NOMO-1 treated with DMSO at 0.1 percent for 48 hours (cell line): ENCODE measurements around the gene RFNG.
A peak's percentile ranks its signal among the peaks of the same experiment; 100 is the strongest.

ENCODE experiments used
- DNase-seq: peaks from one replicate; lab custom pipeline; 2025; ENCODE audit not compliant: unreplicated experiment; lab: John Stamatoyannopoulos, UW

RFNG gene

DNA sequence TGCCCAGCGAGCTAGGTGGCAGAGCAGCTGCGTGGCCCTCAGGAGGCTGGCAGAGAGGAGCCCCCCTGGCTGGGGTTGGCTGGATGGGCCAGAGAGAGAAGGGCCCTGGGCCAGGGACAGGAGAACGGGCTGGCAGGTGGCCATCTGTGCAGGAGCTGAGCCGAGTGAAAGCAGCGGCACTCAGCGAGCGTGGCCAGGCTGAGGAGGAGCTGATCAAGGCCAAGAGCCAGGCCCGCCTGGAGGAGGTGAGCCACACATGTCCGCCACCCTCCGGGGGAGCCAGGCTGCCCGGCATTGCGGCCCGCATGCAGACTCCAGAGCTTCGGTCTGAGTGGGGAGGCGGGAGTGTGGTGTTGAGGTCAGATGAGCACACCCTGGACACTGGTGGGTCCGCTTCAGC is 22.2 kb downstream of the RFNG start:
- no peak for DNase-seq

DNA sequence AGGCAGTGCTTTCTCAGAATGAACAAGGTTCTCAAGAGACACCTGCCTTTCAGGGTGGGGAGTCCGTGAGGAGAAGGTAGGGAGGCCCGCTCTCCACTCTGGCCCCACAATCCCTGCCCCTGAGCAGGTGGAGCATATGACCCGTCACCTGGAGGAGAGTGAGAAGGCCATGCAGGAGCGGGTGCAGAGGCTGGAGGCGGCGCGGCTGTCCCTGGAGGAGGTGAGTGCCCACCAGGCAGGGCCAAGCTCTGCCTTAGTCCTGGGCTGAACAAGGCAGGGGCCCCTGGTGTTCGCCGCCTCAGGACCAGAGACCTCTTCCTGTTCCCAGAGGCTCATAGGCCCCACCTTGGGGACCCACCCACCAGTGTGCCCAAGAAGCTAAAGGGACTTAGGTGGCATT is 22.6 kb downstream of the RFNG start:
- no peak for DNase-seq

DNA sequence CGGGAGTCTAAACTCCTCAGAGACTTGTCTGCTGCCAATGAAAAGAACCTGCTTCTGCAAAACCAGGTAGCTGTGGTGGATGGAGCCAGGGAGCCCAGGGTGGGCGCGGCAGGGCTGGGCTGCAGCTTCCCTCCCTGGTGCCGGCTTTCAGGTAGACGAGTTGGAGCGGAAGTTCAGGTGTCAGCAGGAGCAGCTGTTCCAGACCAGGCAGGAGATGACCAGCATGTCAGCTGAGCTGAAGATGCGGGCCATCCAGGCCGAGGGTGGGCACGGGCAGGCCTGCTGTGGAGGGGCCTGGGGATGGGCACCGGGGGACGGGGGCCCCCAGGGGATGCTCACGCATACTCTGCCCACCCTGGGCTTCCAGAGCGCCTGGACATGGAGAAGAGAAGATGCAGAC is 23.4 kb downstream of the RFNG start:
- no peak for DNase-seq

DNA sequence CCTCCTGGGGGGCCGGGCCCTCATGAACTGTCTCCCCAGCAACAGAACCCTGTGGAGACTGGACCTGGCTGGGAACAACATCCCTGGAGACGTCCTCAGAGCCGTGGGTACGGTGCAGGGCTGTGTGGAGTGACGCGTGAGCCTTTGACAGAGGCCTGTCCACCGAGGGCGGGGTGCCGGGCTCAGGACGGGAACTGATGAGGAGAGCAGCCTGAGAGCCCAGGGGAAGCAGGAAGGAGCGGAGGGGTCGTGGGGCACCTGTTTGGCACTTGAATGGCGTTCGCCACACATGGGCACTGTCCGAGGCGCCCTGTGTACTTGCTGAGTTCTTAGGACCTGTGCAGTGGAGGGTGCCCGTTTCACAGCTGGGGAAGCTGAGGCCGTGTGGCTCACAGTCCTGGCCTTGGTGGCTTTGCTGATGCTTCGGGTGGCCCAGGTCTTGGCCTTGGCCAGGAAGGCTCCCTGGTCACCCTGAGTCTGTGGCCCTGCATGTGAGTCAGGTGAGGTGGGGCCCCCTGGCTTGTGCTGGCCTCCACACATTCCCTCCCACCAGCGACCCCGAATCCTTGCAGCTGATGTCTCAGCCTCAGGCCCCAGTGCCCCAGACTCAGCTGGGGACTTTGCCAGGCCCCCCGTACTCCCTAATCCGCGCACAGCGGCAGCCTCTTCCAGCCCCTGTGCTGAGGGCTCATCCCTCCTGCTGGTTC is 26.1 kb downstream of the RFNG start:
- no peak for DNase-seq

DNA sequence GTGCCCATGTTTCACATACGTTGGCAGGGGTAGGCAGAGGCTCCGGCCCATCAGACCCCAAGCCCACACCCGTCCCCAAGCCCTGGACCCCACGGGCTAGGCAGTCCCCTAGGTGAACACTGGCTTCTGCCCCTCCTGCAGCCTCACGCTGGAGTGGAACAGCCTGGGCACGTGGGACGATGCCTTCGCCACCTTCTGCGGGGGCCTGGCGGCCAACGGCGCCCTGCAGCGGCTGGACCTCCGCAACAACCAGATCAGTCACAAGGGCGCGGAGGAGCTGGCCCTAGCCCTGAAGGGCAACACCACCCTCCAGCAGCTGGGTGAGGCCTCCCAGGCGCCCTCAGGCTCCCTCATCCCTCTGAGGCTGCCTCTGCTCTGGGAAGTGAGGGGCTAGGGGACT is 26.8 kb downstream of the RFNG start:
- no peak for DNase-seq

DNA sequence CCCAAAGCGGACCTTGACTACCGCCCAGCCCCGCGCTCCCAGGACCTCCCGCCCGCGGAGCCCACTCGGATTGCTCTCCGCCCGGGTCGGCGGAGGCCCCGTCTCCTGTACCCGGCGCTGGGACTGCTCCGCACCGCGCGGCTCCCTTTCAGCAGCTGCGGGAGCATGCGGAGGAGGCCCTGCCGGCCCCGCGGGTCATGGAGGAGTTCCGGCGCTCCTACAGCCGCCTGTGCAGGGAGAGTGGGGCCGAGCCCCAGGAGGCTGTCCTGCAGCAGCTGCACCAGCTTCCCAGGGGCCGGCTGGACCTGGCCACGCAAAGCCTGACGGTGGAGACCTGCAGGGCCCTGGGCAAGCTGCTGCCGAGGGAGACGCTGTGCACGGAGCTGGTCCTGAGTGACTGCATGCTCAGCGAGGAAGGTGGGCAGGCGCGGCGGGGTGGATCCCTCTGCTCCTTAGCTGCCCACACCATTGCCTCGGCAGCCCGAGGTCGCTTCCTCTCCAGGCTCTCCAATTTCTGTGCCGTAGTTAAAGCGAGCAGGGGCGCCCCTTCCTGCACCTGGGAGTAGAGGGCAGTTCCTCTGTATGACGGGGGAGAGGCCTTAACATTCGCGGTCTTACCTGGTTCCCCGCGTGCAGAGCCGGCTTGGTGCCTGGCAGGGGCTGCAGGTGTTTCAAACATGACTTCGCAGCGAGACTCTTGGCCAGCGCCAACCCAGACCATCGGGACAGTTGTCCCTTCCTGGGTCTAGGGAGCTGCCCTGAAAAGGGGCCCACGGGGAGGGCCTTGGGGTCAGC is 28.0 kb downstream of the RFNG start:
- peak; percentile 28 for DNase-seq

DNA sequence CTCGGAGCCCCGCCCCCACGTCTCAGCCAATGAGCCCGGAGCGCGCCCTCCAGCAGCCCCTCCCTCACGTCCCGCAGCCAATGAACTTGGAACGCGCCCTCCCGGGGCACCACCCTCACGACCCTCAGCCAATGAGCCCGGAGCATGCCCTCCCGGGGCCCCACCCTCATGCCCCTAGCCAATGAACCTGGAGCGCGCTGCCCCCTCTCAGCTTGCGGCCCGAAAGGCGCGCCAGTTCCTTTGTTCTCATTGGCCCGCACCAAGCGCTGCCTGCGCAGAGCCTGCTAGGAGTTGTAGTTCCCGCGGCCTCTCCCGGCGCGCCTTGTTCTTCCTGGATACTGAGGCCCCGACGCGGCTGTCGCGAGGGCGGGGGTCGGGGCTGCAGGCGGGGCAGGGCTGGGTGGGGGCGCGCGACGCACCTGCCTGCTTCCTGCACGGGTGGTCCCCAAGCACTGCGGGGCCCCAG is 28.6 kb downstream of the RFNG start, which contains the start of gene LRRC45:
Gene LRRC45, plus strand, starts transcription at position 325 of the 466 bp plus-strand sequence. CDS start 339 bp downstream, outside the sequence.
- DNase-seq = peak; percentile 99

DNA sequence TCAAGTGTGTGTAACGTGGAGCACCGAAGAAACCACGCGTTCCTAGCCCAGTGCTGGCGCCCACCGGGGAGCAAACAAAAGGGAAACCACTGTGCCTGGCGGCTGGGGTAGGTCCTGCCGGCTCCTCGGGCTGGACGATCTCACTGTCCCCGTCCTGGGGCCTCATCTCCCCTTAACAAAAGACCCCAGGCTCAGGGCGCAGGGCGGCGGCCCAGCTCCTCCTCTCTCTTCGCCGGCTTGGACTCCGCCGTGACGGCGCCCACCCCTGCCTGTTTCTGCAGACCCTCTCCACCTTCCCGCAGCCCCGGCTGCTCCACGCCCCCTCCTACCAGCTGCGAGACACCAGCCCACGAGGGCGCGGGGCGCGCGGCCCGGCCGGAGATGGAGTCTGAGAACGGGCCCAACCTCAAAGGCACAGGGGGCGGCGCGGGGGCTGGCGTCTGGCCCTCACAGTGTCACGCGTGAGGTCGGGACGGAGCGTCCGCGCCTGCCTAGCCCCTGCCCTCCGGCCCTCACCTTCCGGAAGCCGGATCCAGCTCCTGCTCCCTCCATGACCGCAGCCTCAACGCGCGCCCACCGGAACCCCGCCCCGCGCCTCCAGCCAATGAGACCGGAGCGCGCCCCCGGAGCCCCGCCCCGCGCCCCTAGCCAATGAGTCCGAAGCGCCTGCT is 29.2 kb downstream of the RFNG start, which contains the start of gene CENPX:
Gene CENPX, minus strand, starts transcription at position 569 of the 671 bp plus-strand sequence. Its CDS starts 17 bp downstream, at position 552.
- DNase-seq = no peak

DNA sequence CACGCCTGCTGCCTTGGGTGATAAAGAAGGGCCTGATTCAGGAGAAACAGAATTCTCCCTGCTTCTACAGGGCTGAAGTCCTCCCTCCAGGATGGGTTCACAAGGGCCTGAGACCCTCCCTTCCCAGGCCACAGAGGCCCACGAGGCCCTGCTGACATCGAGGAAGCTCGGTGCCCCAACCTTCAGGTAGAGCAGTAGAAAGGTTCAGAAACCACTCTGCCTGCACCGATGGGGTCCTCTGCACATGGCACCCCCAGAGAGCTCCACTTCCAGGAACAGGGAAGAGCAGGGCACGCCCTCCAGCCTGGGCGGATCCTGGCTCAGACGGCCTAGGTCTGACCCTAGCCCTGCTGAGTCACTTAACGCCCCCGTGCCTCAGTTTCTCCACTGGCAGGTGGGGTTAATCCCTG is 29.7 kb downstream of the RFNG start:
- no peak for DNase-seq

DNA sequence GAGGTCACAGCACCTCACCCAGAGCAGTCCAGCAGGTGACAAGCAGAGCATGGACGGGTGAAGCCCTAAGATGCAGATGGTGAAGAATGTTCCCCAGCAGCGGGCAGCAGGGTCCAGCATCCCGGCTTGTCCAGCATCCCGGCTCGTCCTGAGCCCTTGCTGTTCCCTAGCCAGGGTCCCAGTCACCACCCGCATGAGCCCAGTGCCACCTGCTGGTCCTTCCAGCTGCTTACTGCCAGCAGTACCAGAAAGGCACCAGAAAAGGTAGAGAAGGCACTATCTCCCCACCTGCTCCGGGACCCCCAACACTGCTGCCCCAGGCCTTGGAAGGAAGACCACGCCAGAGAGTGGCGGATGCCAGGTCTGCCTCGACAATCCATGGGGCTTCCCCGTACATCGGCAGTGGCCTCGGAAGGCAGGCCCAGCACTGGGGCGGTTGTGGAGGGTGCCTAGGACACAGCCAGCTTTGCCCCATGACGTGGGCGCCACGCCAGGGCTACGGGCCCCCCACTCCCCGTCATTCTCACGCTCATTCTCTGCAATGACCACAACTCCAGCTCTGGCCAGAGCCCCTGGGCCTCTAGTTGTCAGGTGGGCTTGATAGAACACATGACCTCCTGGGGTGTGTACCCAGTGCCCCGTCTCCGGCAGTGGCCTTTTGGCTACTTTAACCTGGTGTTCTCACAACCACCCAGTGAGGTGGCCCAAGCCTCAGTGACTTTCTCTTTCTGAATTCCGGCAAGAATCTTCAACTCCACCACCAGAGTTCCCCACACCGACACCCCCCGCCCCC is 30.3 kb downstream of the RFNG start:
- DNase-seq = peak; percentile 33

DNA sequence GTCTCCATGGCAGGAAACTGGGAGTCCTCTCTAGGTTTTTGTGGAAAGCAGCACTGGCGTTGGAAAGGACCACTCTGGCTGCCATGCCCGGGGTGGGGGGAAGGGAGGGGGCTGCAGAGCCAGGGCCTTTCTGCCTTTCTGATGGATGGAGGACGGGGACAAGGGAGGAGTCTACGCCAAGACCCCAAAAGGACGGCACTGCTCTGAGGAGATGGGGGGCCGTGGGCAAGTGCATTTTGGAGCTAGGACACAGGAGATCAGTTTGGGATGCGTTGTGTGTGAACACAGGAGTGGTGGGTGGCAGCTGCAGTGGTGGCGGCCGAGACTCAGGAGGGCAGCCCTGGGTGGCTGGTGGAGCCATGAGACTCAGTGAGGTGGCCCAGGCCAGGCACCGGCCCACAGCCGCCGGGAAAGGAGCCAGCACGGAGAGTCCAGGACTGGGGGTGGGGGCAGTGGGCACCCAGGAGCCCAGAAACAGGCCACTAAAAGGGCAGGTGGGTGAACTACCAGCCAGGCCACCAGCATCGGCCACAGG is 31.0 kb downstream of the RFNG start:
- no peak for DNase-seq

DNA sequence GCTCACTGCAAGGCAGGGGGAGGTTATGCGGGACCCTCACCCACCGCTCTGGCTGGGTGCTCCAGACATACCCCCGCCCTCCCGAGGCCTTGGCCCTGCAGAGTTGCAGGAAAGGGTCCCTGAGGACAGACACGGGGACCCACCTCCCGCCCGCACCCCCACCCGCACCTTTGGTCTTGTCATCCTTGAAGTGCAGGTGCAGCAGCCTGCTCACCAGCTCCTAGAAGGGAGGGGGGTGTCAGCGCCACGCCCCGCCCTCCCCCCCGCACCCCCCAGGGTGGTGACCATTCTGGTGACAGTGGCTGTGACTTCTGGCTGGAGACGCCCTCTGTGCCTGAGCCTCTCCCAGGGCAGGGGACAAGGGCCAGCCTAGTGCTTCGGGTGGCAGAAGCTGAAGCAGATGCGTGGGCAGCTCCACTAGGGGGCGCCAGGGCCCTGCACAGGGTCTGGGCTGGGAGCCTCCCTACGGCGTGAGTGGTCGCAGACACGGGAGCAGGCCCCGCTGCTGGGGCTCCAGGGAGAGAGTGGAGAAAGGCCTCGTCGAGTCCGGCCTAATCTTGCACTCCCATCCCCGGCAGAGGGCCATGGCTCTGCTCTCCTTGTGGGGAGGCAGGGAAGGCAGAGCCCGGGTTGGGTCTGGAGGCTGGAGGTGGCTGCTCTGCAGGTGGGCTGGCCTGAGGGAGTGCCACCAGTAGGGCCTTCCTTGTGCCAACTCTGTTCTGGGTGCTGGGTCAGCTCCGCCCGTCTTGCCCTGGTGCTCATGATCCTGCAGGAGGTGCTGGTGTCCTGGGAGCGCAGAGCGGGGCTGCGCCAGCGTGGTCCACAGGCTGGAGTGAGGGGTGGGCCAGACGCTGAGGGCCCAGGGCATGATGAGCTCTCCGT is 31.7 kb downstream of the RFNG start:
- DNase-seq = peak; percentile 41

DNA sequence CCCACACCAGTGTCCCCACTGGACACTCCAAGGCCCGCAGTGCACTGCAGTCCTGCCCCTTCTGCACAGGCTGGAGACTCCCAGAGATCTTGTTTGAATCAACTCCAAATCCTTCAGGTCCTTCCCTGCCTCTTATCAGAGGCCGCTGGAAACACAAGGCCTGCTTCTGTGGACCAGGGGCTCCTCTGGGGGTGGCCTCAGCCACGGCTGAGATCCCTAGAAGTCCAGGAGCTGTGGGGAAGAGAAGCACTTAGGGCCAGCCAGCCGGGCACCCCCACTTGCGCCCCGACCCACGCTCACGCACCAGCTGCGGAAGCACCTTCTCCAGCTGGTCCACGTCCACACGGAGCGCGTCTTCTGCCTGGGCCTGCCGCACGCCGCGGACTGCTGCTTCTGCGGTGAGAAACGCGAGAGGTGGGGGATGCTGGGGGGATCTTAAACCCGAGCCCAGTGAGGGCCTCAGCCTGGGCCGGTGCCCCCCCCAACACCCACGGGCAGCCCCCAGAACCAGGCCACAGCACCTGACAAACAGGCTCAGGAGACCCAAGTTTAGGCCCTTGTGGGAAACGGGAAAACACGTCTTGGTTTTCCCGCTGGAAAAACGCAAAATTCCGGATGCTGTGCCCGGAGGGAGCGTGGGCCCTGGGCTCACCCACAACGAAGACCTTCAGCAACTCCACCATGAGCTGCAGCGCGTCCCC is 32.5 kb downstream of the RFNG start:
- no peak for DNase-seq

DNA sequence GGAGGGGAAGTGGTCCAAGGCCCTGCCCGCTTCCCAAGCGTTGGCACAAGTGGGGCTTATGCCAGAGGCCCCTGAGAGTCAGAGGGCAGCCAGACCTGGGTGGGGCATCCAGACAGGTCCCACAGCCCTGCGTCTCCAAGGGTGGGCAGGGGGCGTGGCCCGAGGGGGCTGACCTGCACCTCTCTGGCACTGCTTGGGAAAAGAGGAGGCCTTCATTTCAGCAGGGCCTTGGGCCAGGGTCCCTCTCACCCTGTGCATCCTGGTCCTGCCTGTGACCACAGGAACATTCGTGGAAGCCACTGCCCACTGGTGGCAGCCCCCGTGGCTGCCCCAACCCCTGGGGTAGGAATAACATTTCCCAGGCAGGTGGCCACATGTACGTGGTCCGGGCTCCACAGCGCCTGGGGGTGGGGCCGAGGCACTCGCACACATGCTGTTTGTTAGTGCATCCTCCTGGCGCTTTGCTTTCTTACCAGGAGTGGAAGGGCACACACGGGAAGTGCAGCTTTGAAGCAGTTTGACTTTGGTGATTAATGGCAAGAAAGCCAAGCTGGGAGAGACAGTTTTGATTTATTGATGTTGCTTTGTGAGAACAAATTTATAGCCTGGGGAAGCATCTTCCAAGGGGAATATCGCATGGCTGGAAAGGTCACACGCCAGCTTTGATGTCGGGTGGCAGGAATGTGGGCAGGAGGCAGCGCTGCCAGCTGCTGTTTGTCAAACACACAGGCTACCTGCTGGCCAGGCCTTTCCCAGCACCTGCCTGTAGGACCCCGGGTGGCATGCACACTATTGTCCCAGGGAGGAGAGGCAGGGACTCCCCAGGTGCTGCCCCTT is 33.2 kb downstream of the RFNG start:
- DNase-seq = no peak

DNA sequence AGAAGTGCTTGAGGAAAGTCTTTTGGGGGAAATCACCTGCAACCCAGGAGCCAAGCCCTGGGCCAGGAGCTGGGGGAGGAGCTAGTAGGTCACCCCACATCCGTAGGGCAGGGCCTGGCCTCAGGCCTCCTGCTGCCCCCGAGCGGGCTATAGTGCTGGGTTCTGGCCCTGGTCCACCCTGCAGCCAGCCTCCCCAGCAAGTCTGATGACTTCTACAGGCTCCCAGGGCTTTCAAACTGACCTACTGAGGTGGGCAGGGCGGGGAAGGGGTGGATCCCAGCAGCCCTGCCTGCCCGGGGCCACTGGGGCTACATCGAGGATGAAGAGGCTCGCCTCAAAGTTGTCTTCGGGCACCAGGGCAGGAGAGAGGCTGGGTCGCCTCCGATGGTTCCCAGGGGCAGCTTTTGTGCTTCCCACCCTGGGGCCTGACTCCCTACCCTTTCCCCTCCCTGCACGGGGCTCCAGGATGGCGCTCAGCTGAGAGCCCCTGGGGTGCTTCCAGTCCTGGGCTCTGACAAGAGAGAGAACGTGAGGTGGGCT is 33.9 kb downstream of the RFNG start:
- DNase-seq = no peak

DNA sequence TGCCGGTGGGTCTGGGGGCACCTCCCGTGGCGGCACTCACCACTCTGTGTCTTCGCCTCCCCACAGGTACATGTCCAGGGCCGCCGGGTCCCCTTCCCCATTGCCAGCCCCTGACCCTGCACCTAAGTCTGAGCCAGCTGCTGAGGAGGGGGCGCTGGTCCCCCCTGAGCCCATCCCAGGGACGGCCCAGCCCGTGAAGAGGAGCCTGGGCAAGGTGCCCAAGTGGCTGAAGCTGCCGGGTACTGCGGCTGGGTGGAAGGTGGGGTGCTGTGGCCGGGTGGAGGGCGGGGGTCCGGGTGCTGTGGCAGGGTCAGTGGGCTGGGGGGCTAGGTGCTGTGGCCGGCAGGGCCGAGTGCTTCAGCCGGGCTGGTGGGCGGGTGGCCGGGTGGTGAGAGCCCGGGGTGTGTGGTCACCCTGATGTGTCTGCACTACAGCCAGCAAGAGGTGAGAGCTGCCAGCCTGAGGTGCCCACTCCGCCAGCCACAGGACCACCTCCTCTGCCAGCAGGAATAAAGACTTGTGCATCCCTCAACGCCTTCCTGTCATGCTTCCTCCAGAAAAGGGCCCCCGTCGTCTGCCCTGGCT is 34.6 kb downstream of the RFNG start:
- DNase-seq = no peak

DNA sequence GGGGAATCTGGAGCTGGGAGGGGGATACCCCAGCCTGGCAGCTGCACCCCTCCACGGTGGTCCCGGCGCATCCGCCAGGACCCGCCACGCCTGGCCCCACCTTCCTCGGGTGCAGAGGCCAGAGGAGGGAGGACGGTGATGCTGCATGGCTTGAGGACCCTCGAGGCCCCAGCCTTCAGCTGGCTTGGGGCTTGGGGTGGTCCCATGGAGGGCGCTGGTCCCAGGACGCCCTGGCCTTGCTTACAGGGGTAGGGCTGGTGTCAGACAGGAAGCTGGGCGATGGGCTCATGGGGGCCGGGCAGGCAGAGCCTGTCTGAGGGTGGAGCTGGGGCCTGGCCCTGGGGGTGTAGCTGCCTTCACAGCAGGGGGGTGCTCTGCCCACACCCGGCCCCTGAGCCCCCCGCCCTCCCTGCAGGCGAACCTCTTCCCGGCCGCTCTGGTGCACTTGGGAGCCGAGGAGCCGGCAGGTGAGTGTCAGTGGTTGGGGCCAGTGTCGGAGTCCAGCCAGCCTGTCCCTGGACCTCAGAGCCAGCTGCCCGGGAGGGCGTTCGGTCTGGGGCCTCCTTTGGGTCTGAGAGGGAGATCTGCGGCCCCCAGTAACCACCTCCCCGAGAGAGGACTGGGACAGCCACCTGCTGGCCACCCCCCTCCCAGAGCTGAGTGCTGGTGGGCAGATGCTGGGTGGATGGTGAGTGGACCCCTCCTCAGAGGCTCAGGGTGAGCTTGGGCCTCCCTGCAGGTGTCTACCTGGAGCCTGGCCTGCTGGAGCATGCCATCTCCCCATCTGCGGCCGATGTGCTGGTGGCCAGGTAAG is 35.3 kb downstream of the RFNG start:
- DNase-seq = no peak
